GM12872 (cell line): ENCODE measurements around the gene CLRN2.

ENCODE experiments used
- CTCF ChIP-seq: IDR thresholded peaks from 3 replicates; pipeline ENCODE4 v1.5.1; 2011; ENCODE audit warnings: low read depth, mild to moderate bottlenecking, low read length, moderate library complexity; ENCODE audit not compliant: insufficient read depth

CLRN2 gene

GRCh38 chr4:17552427-17552826 is 37.5 kb downstream of the CLRN2 start:
- TF ChIP-seq CTCF, result no peak

- TF ChIP-seq CTCF, result no peak
Observed at GRCh38 chr4:17554568-17554967, 39.6 kb downstream of the CLRN2 start.

GRCh38 chr4:17556498-17556897 is 41.5 kb downstream of the CLRN2 start:
- no peak for TF ChIP-seq CTCF

GRCh38 chr4:17557880-17558279 is 42.9 kb downstream of the CLRN2 start:
- no peak for TF ChIP-seq CTCF

GRCh38 chr4:17558941-17559708 is 44.2 kb downstream of the CLRN2 start:
- no peak for TF ChIP-seq CTCF

GRCh38 chr4:17559709-17560048 is 44.7 kb downstream of the CLRN2 start:
- no peak for TF ChIP-seq CTCF

- no peak for TF ChIP-seq CTCF
Observed at GRCh38 chr4:17560065-17560673, 45.2 kb downstream of the CLRN2 start.
